Neural cell (in vitro differentiated cells): ENCODE results near the gene CHD9NB.

ENCODE experiments used
- CTCF ChIP-seq: fragments of 450-650 bp; IDR thresholded peaks from 2 replicates; pipeline ENCODE4 v1.5.1; 2014; ENCODE audit warnings: antibody characterized with exemption, mild to moderate bottlenecking, moderate library complexity; ENCODE audit not compliant: poor library complexity, severe bottlenecking
- EP300 ChIP-seq: fragments of 450-650 bp; conservative IDR thresholded peaks from 2 replicates; pipeline ENCODE4 v1.6.1; 2014; ENCODE audit warnings: antibody characterized with exemption, mild to moderate bottlenecking, moderate library complexity; ENCODE audit not compliant: poor library complexity, severe bottlenecking
- EZH2 ChIP-seq: fragments of 200-600, 300-800 bp; shearing (Covaris generic), sonication (generic); IDR thresholded peaks from 2 replicates; pipeline ENCODE4 v1.6.1; 2014; ENCODE audit warnings: antibody characterized with exemption, low read length, borderline replicate concordance, mild to moderate bottlenecking; ENCODE audit not compliant: insufficient read depth, poor library complexity, severe bottlenecking
- MXI1 ChIP-seq: fragments of 450-650 bp; conservative IDR thresholded peaks from 2 replicates; pipeline ENCODE4 v1.6.1; 2014; ENCODE audit warnings: antibody characterized with exemption, mild to moderate bottlenecking; ENCODE audit not compliant: poor library complexity, severe bottlenecking
- POLR2AphosphoS5 ChIP-seq: IDR thresholded peaks from 2 replicates; pipeline ENCODE4 v1.6.1; 2012
- REST ChIP-seq: IDR thresholded peaks from 2 replicates; pipeline ENCODE4 v1.6.1; 2012; ENCODE audit warnings: borderline replicate concordance
- SMC3 ChIP-seq: fragments of 450-650 bp; conservative IDR thresholded peaks from 2 replicates; pipeline ENCODE4 v1.6.1; 2014; ENCODE audit warnings: antibody characterized with exemption, mild to moderate bottlenecking, moderate library complexity; ENCODE audit not compliant: poor library complexity
- TAF1 ChIP-seq: IDR thresholded peaks from 2 replicates; pipeline ENCODE4 v1.6.1; 2012; ENCODE audit warnings: low read depth

GRCh38 chr16:53042235-53042701 lies 10.4 kb downstream of the CHD9NB start:
- no peak for TF ChIP-seq CTCF
- TF ChIP-seq EP300 = no peak
- TF ChIP-seq POLR2AphosphoS5 = no peak
- TF ChIP-seq EZH2 = no peak
- TF ChIP-seq TAF1 = no peak
- no peak for TF ChIP-seq SMC3
- TF ChIP-seq MXI1 = no peak
- no peak for TF ChIP-seq REST
